ENCODE data around the gene BCAS3.
"Not testable (repeated sequence)": the region's sequence is repeated elsewhere in the genome, so short reads cannot be mapped to it uniquely, and the experiment has no call there.

BCAS3 gene

DNA sequence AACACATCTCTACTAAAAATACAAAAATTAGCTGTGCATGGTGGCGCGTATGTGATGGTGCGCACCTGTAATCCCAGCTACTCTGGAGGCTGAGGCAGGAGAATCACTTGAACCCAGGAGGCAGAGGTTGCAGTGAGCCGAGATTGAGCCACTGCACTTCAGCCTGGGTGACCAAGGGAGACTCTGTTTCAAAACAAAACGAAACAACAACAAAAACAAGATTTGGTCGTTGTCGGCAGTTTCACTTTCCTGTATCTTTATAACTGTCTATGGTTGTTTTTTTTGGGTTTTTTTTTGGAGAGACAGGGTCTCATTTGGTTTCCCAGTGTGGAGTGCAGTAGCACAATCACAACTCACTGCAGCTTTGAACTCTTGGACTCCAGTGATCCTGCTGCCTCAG lies 8.9 kb upstream of the BCAS3 start:
- DNase-seq; in situ Hi-C loops (cut with MboI; ENCODE audit: low pct_unique_long_range_greater_than_20kb, low sequenced_read_pairs): not testable (repeated sequence)

GRCh38 chr17:60671482-60671881 lies 6.2 kb upstream of the BCAS3 start:
- in situ Hi-C loops (cut with MboI; ENCODE audit: low pct_unique_long_range_greater_than_20kb, low sequenced_read_pairs) = no loop called here
- DNase-seq = no peak

GRCh38 chr17:60674637-60675036 lies 3.0 kb upstream of the BCAS3 start:
- in situ Hi-C loops (cut with MboI; ENCODE audit: low pct_unique_long_range_greater_than_20kb, low sequenced_read_pairs) = not testable (repeated sequence)

DNA sequence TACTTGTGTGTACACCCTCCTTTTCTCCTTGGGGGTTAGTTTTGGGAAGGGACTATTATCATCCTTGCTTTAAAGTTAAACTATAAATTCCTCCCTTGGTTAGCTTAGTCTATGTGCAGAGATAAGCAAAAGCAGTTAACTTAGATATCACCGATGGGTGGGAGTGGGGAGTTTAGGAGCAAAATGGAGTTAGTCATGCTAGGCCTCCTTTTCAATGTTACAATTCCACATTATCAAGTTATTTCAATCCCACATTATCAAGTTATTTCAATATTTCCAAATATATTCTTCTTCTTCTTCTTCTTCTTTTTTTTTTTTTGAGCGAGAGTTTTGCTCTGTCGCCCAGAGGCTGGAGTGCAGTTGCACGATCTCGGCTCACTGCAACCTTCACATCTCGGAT lies 1.7 kb upstream of the BCAS3 start:
- in situ Hi-C loops (cut with MboI; ENCODE audit: low pct_unique_long_range_greater_than_20kb, low sequenced_read_pairs) = no loop called here
- no peak for DNase-seq

More at GRCh38 chr17:60674637-60675036, 3.0 kb upstream of the BCAS3 start:
- DNase-seq = not testable (repeated sequence)

- in situ Hi-C loops (cut with MboI; ENCODE audit: low pct_unique_long_range_greater_than_20kb, low sequenced_read_pairs) = no loop called here
- DNase-seq = no peak
Observed at GRCh38 chr17:60676758-60677307, 818 bp upstream of the BCAS3 start.

DNA sequence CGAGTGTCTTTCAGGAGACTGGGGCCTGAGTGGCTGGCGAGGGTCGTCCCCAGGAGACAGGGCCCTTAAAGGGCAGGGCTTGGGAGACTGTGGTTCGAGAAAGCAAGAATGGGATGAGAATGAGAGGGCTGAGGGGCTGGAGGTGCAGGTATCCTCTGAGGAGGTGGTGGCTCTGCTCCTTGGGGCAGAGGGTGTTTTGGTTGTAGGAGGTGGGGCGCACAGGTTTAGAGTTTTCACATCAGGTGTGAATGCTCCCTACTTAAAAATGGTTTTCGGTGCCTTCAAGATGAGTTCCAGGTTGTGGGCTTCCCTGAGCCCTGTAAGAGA lies 430 bp downstream of the BCAS3 start:
- DNase-seq = no peak
- in situ Hi-C loops (cut with MboI; ENCODE audit: low pct_unique_long_range_greater_than_20kb, low sequenced_read_pairs) = no loop called here

DNA sequence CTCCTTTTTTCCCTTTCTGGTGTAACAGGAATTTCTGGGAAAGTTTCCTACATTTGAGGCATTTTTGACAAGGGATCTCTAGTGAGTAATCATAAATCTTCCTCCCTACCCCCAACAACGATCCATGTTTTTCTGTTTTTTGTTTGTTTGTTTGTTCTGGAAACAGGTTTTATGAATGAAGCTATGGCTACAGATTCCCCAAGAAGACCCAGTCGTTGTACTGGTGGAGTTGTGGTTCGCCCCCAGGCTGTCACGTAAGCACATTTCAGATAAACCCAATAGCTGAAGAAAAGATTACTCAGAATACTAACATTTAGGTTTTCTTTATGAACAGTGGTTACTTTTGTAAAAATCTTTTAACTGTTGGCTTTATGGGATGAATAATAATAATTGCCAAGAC lies 1.6 kb downstream of the BCAS3 start:
- no peak for DNase-seq
- in situ Hi-C loops (cut with MboI; ENCODE audit: low pct_unique_long_range_greater_than_20kb, low sequenced_read_pairs) = no loop called here

DNA sequence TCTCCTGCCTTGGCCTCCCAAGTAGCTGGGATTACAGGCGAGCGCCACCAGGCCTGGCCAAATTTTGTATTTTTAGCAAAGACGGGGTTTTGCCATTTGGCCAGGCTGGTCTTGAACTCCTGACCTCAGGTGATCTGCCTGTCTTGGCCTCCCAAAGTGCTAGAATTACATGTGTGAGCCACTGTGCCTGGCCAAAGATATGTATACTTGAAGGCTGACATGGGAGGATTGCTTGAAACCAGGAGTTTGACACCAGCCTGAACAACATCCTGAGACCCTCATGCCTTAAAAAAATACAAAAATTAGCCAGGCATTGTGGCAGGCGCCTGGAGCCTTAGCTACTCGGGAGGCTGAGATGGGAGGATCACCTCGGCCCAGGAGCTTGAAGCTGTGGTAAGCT lies 3.1 kb downstream of the BCAS3 start:
- in situ Hi-C loops (cut with MboI; ENCODE audit: low pct_unique_long_range_greater_than_20kb, low sequenced_read_pairs) = no loop called here
- no peak for DNase-seq

GRCh38 chr17:60685437-60685836 lies 7.8 kb downstream of the BCAS3 start:
- in situ Hi-C loops (cut with MboI; ENCODE audit: low pct_unique_long_range_greater_than_20kb, low sequenced_read_pairs) = no loop called here

GRCh38 chr17:60695960-60696359 lies 18.3 kb downstream of the BCAS3 start:
- DNase-seq = no peak
- in situ Hi-C loops (cut with MboI; ENCODE audit: low pct_unique_long_range_greater_than_20kb, low sequenced_read_pairs) = no loop called here

More at GRCh38 chr17:60685437-60685836, 7.8 kb downstream of the BCAS3 start:
- no peak for DNase-seq

- DNase-seq = no peak
- in situ Hi-C loops (cut with MboI; ENCODE audit: low pct_unique_long_range_greater_than_20kb, low sequenced_read_pairs) = no loop called here
Observed at GRCh38 chr17:60699090-60699489, 21.4 kb downstream of the BCAS3 start.

- in situ Hi-C loops (cut with MboI; ENCODE audit: low pct_unique_long_range_greater_than_20kb, low sequenced_read_pairs) = loop anchor here (25.0 kb wide), 1 partner anchor 683 kb away; the partner anchor contains the start of gene TBX2
- DNase-seq = no peak
Observed at GRCh38 chr17:60704170-60704569, 26.5 kb downstream of the BCAS3 start.

GRCh38 chr17:60712675-60713074 lies 35.0 kb downstream of the BCAS3 start:
- in situ Hi-C loops (cut with MboI; ENCODE audit: low pct_unique_long_range_greater_than_20kb, low sequenced_read_pairs) = loop anchor here (25.0 kb wide), 1 partner anchor 675 kb away; the partner anchor contains the start of gene TBX2
- DNase-seq = no peak

DNA sequence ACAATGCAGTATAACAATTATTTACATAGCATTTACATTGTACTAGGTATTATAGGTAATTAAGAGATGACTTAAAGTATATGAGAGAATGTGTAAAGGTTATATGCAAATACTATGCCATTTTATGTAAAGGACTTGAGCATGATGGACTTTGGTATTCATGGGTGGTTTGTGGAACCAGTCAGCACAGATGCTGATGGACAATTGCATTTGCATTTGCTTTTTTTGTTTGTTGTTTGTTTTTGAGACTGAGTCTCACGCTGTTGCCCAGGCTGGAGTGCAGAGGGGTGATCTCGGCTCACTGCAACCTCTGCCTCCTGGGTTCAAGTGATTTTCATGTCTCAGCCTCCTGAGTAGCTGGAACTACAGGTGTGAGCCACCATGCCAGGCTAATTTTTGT lies 36.0 kb downstream of the BCAS3 start:
- in situ Hi-C loops (cut with MboI; ENCODE audit: low pct_unique_long_range_greater_than_20kb, low sequenced_read_pairs) = loop anchor here (25.0 kb wide), 1 partner anchor 674 kb away; the partner anchor contains the start of gene TBX2
- DNase-seq = no peak

- DNase-seq = no peak
- in situ Hi-C loops (cut with MboI; ENCODE audit: low pct_unique_long_range_greater_than_20kb, low sequenced_read_pairs) = loop anchor here (25.0 kb wide), 1 partner anchor 671 kb away; the partner anchor contains the start of gene TBX2
Observed at GRCh38 chr17:60716766-60717165, 39.1 kb downstream of the BCAS3 start.

DNA sequence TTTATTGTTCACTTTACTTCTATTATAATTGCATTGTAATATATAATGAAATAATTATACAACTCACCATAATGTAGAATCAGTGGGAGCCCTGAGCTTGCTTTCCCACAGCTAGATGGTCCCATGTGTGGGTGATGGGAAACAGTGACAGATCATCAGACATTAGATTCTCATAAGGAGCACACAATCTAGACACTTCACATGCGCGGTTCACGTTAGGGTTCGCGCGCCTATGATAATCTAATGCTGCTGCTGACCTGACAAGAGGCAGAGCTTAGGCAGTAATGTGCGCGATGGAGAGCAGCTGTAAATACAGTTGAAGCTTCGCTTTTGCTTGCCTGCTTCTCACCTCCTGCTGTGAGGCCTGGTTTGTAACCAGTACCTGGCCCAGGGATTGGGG lies 40.2 kb downstream of the BCAS3 start:
- in situ Hi-C loops (cut with MboI; ENCODE audit: low pct_unique_long_range_greater_than_20kb, low sequenced_read_pairs) = loop anchor here (25.0 kb wide), 1 partner anchor 669 kb away; the partner anchor contains the start of gene TBX2
- DNase-seq = no peak

DNA sequence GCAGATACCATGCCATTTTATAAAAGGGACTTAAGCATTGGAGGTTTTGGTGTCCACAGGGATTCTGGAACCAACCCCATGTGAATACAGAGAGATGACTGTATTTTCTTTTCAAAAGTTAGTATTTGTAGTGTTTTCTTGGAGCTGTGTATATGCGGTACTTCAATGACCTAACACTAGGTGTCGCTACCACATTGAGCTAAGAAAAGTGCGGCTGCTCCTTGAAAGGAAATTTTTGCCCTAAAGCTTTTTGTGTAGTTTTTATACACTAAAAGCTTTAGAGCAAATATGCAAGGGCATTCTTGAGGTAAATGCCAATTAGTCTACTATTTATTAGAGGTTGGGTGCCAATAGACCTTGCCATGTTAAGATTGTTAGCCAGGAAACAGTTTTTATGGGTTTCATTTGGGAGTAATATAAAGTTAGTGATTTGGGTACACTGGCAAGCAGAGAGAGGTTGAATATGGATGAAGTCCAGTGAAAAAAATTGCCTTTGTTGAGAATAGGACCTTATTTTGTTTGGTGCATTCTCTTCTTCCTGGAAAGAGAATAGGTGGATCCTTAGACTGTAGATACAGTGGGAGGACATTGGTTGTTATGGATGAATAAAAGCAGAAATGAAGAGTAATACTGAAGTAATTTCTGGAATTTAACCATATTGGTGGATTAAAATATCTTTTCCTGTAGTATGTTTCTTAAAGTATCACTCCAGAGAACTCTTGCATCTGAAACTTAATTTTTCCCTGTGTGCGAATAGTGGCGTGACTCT lies 43.3 kb downstream of the BCAS3 start:
- peak; percentile 72 for DNase-seq
- in situ Hi-C loops (cut with MboI; ENCODE audit: low pct_unique_long_range_greater_than_20kb, low sequenced_read_pairs) = loop anchor here (25.0 kb wide), 1 partner anchor 666 kb away; the partner anchor contains the start of gene TBX2

- in situ Hi-C loops (cut with MboI; ENCODE audit: low pct_unique_long_range_greater_than_20kb, low sequenced_read_pairs) = loop anchor here (25.0 kb wide), 1 partner anchor 663 kb away; the partner anchor contains the start of gene TBX2
Observed at GRCh38 chr17:60724647-60725046, 47.0 kb downstream of the BCAS3 start.

GRCh38 chr17:60729854-60730253 lies 52.2 kb downstream of the BCAS3 start:
- DNase-seq = no peak
- in situ Hi-C loops (cut with MboI; ENCODE audit: low pct_unique_long_range_greater_than_20kb, low sequenced_read_pairs) = no loop called here

More at GRCh38 chr17:60724647-60725046, 47.0 kb downstream of the BCAS3 start:
- no peak for DNase-seq

DNA sequence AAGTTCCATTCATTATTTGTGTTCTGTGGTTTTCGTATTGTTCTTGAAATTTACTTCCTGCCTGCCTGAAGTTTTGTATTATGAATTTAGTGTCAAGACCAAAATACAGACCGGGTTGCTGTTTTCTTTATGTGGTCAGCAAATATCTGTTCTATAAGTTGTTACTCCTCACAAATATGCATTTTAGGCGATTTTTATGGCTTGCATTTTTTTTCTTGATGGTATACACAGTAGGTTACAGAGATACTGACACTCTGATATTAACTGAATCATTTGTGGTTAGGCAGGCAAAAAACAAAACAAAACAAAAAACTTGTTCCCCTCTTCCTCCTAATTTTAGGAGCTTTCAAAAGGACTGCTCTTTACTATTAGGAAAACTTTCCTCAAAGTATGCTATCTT lies 52.6 kb downstream of the BCAS3 start:
- in situ Hi-C loops (cut with MboI; ENCODE audit: low pct_unique_long_range_greater_than_20kb, low sequenced_read_pairs) = no loop called here

More for the DNA sequence above, 52.6 kb downstream of the BCAS3 start:
- DNase-seq = no peak
